Measurements from ENCODE around the gene CD300C. TPM values are rescaled to one million over a fixed set of nuclear protein-coding genes. Genes with fewer than 3 reads are reported as not detected.
A peak's percentile ranks its signal among the peaks of the same experiment; 100 is the strongest.
"Not testable (repeated sequence)": the region's sequence is repeated elsewhere in the genome, so short reads cannot be mapped to it uniquely, and the experiment has no call there.

Gene CD300C
- total RNA-seq, 1 donor from 2014 or later: 0.82 TPM

DNA sequence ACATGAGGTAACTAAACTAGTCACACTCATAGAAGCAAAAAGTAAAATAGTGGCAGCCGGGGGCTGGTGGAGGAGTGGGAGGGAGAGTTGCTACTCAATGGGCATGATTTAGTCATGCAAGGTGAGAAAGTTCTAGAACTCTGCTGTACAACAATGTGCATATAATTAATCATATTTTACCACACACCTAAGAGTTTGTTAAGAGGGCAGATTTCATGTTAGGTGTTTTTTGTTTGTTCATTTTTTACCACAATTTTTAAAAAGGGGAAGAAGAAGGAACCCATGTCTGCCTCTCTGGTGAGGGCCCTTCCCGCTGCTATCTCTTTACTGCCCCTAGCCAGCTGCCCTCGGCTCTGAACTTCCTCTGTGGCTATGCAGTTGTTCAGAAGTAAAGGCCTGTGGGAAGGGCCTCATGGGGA, 25.9 kb downstream of the CD300C start:
- intact Hi-C loops (cut with micrococcal nuclease): no loop called here
- ATAC-seq: peak; percentile 77
- no peak for DNase-seq

DNA sequence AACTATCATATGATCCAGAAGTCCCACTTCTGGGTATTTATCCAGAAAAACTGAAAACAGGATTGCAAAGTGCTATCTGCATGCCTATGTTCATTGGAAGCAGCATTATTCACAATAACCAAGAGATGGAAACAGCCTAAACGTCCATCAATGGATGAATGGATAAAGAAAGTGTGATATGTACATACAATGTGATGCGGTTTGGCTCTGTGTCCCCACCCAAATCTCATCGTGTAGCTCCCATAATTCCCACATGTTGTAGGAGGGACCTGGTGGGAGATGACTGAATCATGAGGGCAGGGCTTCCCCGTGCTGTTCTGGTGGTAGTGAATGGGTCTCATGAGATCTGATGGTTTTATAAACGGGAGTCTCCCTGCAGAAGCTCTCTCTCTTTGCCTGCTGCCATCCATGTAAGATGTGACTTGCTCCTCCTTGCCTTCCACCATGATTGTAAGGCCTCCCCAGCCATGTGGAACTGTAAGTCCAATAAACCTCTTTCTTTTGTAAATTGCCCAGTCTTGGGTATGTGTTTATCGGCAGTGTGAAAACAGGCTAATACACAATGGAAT, 27.4 kb downstream of the CD300C start:
- intact Hi-C loops (cut with micrococcal nuclease); DNase-seq; ATAC-seq: not testable (repeated sequence)

DNA sequence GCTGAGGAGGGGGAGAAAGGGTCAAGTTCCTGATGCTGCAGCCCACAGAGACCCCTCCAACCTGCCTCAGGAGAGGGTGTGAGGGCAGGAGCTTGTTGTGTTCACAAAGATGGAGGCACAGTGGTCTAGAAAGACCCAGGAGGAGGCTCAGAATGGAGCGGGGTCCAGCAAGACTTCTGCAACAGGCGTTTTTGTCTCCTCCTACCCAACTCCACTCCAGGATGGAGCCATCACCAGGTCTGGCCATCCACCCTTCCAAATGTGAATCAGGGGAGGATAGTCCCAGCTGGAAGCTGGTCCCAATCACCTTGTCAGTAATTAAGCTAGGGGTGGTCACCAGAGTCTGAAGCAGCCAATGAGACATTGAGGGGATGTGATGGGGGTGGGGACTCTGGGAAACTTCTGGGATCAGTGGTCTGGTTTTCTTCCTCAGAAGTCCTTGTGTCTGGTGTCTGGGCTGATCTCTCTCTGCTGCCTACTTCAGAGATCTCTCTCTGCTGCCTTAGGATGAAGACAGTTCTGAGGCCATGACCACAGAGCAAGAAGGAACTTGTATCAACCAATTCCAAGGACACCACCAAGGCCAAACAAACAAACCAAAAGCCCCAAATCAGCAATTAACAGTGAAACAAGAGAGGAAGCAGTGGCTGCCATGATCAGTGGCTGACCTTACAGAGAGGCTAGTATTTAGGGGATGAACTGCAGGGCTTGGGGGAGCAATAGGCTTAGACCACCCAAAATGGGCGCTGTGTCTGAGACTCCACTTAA, 29.2 kb downstream of the CD300C start:
- no peak for ATAC-seq
- intact Hi-C loops (cut with micrococcal nuclease): no loop called here

DNA sequence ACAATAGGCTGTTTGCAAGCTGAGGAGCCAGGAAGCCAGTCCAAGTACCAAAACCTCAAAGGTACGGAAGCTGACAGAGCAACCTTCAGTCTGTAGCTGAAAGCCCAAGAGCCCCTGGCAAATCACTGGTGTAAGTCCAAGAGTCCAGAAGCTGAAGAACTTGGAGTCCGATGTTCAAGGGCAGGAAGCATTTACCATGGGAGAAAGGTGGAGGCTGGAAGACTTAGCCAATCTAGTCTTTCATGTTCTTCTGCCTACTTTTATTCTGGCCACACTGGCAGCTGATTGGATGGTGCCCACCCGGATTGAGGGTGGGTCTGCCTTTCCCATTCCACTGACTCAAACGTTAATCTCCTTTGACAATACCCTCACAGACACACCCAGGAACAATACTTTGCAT, 30.0 kb downstream of the CD300C start:
- intact Hi-C loops (cut with micrococcal nuclease): no loop called here
- DNase-seq: no peak
- ATAC-seq: no peak

More for the DNA sequence above, 29.2 kb downstream of the CD300C start:
- DNase-seq: no peak

DNA sequence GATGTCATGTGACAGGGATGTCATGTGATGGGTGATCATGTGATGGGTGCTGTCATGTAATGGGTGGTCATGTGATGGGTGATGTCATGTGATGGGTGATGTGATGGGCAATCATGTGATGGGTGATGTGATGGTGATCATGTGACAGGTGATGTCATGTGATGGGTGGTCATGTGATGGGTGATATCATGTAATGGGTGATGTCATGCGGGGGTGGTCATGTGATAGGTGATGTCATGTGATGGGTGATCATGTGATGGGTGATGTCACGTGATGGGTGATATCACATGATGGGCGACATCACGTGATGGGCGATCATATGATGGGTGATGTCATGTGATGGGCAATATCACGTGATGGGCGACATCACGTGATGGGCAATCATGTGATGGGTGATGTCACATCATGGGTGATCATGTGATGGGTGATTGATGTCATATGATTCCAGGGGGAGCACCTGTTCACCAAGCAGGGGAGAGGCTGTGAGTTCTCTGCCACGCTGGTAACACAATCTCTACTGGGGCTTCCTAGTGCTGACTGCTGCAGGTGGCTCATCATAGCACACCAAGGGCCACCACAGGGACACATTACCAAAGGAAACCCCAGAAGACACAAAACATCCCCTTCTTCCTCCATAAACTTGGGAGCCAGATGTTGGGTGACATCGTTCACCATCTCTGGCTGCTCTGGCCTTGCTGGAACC, 31.1 kb downstream of the CD300C start:
- ATAC-seq: no peak
- no peak for DNase-seq
- intact Hi-C loops (cut with micrococcal nuclease): no loop called here

DNA sequence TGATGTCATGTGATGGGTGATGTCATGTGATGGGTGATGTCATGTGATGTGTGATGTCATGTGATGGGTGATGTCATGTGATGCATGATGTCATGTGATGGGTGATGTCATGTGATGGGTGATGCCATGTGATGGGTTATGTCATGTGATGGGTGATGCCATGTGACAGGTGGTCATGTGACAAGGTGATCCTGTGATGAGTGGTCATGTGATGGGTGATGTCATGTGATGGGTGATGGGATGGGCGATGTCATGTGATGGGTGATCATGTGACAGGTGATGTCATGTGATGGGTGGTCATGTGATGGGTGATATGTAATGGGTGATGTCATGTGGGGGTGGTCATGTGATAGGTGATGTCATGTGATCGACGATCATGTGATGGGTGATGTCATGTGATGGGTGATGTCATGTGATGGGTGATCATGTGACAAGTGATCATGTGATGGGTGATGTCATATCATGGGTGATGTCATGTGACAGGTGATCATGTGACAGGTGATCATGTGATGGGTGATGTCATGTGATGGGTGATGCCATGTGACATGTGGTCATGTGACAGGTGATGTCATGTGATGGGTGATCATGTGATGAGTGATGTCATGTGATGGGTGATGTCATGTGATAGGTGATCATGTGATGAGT, 31.8 kb downstream of the CD300C start:
- ATAC-seq: no peak

DNA sequence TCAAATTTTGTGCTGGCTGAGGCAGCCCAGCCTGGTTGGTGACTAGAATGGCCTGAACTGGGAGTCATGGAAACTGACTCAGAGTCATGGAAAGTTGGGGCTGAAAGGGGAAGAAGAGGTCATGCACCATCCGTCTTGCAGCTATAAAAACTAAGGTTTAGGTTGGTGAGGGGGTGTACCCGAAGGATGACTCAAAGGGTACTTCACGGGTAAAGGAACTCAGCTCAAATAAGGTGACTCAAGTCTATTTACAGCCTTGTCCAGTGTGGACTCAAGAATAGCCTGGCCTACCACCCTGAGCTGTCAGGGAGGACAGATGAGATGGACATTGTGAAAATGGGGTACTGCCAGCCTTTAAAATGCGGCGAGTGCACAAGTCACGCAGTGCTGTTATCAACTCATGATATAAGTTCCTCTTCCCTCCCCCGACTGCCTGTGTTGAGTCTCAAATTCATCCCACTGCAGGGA, 33.3 kb downstream of the CD300C start:
- ATAC-seq: no peak
- DNase-seq: no peak
- intact Hi-C loops (cut with micrococcal nuclease): no loop called here

More for the DNA sequence above, 31.8 kb downstream of the CD300C start:
- intact Hi-C loops (cut with micrococcal nuclease): no loop called here
- DNase-seq: no peak

DNA sequence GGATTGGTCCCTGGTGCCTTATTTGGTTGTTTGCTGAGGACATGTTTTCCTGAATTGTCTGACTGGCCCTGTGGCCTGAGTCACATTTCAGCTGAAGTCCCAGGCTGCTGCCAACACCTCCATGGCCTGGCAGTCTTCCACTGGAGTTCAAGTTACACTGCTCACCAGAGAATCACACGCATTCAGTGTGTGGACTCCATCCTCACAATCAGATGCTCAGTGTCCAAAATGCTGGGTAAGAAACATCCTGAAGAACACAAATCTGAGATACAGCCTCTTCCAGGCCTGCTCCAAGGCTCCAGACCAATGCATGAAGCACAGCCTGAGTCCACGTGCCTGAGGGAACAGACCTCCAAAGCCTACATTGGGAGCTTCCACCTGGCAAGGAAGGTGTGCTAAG, 33.9 kb downstream of the CD300C start:
- DNase-seq: peak; percentile 48

DNA sequence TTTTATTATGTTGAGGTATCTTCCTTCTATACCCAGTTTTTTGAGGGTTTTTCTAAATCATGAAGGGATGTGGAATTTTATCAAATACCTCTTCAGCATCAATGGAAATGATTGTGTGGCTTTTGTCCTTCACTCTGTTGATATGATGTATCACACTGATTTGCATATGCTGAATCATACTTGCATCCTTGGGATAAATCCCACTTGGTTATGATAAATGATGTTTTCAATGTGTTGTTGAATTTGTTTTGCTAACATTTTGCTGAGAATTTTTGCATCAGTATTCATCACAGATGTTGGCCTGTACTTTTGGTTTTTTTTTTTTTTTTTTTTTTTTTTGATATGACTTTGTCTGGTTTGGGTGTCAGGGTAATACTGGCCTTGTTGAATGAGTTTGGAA, 37.8 kb downstream of the CD300C start:
- no peak for DNase-seq
- intact Hi-C loops (cut with micrococcal nuclease): no loop called here

More for the DNA sequence above, 33.9 kb downstream of the CD300C start:
- intact Hi-C loops (cut with micrococcal nuclease): no loop called here
- peak; percentile 82 for ATAC-seq

DNA sequence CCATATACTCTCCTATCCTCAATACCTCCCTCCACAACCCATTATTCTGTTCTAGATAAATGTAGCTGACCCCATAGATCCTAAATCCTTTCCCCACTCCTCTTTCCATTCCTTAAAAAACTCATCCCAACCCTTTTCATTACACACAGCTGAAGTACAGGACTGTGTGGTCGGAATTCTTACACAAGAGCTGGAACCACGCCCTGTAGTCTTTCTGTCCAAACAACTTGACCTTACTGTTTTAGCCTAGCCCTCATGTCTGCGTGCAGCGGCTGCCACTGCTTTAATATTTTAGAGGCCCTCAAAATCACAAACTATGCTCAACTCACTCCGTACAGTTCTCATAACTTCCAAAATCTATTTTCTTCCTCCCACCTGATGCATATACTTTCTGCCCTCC, 42.0 kb downstream of the CD300C start:
- intact Hi-C loops (cut with micrococcal nuclease): not testable (repeated sequence)

More for the DNA sequence above, 37.8 kb downstream of the CD300C start:
- no peak for ATAC-seq

DNA sequence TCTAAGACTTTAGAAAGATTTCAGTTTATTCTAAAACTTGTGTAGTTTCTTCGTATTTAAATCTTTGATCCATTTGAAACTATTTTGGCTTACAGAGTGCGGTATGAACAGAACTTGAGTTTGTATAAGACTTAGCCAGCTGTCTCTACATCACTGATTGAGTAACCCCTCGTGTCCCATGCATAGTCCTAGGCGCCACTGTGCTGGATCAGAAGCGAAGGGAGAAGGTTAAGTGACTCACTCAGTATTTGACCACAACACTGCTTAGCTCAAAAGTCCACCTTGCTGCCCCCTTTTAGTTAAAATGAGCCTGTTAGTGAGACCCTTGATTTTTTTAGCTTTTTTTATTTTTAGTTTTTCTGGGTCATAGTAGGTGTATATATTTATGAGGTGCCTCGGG, 43.1 kb downstream of the CD300C start:
- DNase-seq (no peak), ATAC-seq (no peak)
- intact Hi-C loops (cut with micrococcal nuclease): no loop called here

More for the DNA sequence above, 42.0 kb downstream of the CD300C start:
- ATAC-seq, DNase-seq: not testable (repeated sequence)

DNA sequence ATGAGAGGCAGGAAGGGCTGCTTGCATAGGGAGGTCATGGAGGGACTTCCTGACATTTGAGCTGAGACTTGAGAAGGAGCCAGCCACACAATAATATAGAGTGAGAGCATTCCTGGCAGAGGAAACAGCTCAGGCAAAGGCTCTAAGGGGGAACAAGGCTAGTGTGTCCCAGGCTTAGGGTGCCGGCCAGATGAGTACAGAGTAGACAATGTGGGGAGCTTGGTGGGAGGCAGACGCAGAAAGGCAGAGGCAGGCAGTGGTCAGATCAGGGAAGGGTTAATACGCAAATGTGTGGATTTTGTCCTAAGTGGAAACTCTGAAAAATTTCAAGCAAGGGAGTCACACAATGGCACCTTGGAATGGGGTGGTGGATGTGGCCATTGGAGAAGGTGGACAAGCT, 45.9 kb downstream of the CD300C start:
- intact Hi-C loops (cut with micrococcal nuclease): no loop called here
- no peak for ATAC-seq
- no peak for DNase-seq

DNA sequence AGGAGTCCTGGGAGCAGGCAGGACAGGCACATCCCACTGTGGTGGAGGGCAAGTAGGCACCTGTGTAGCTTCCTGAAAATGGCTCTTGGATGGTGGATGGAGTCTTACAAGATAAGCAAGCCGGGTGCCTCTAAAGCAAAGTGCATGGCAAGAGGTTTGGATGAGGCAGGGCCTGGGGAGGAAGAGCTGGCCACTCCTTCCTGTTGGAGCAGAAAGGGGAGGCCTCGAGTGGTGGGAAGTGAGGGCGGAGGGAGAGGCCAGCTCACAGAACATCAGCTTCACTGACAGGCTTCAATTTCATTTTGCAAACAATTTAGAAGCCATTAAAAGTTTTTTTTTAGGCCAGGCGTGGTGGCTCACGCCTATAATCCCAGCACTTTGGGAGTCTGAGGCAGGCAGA, 48.4 kb downstream of the CD300C start:
- DNase-seq (no peak), ATAC-seq (no peak)
- intact Hi-C loops (cut with micrococcal nuclease): no loop called here

DNA sequence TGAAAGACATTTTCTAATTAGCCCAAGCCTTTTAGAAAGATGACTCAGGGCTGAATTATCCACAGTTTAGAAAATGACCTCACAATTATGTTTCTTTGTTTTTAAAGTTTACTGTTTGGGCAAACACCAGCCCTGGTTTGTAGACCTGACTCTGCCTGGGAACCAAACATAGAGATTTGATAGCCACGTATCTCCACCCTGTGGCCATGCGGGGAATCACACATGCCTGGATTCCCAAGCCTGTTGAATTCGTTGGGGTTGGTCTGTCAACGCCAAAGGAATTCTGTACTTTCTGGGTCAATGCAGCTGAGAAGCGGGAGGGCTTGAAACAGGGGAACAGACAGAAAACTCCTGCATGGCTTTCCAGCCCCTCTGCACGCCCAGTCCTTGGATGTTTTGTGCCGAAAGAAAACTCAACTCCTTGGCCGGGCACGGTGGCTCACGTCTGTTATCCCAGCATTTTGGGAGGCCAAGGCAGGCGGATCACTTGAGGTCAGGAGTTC, 52.5 kb downstream of the CD300C start:
- intact Hi-C loops (cut with micrococcal nuclease): no loop called here
- ATAC-seq (peak; percentile 78), DNase-seq (peak; percentile 71)

DNA sequence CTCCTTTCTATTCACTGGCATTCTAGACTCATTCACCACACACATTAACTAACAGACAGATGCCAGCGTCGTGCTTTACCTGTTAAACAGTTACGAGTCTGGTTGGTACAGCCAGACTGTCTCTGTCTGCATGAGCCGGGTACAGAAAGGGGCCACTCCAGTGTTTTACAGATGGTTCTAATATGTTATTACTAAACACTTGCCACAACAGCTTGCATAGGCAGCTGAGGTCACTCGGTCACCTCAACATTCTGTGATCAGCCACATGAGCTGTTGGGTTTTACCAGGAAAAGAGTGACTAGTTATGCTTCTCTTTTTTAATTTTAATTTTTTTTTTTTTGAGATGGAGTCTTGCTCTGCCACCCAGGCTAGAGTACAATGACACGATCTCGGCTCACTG, 54.3 kb downstream of the CD300C start:
- no peak for DNase-seq
- ATAC-seq: no peak
- intact Hi-C loops (cut with micrococcal nuclease): no loop called here

Other genes starting within 250 kb of the CD300C start
- 0.30 TPM for gene KIF19, start 219.9 kb downstream of the CD300C start, total RNA-seq
- gene BTBD17, start 184.2 kb downstream of the CD300C start, total RNA-seq: not detected
- gene GPR142, start 178.6 kb downstream of the CD300C start, total RNA-seq: 0.15 TPM
- 34.4 TPM for gene GPRC5C, start 114.0 kb downstream of the CD300C start, total RNA-seq
- gene CD300A, start 79.5 kb downstream of the CD300C start, total RNA-seq: 1.9 TPM
- gene CD300LB, start 14.6 kb downstream of the CD300C start, total RNA-seq: 0.25 TPM
- gene CD300H, start 21.4 kb upstream of the CD300C start, total RNA-seq: not detected
- gene CD300LD, start 46.2 kb upstream of the CD300C start, total RNA-seq: not detected
- gene CD300E, start 77.6 kb upstream of the CD300C start, total RNA-seq: 0.27 TPM
- not detected for gene CD300LF, start 166.8 kb upstream of the CD300C start, total RNA-seq
- gene RAB37, start 191.1 kb upstream of the CD300C start, total RNA-seq: 2.8 TPM
- gene NHERF1, start 202.5 kb upstream of the CD300C start, total RNA-seq: 16.0 TPM
- 21.1 TPM for gene NAT9, start 230.2 kb upstream of the CD300C start, total RNA-seq

Measured in left ventricle myocardium superior (tissue), 1 donor.